Left lung (tissue), 10 donors: ENCODE data around the gene HEATR3. TPM values are rescaled to one million over a fixed set of nuclear protein-coding genes. Genes with fewer than 3 reads are reported as not detected.

Source experiments
- ATAC-seq: fragments of 200-7000 bp; cut with Tn5 transposase; one replicate; pipeline ENCODE4 v1.9.1; 2020; ENCODE audit warnings: moderate library complexity
- DNase-seq, 4 donors: peaks; one replicate each; pipeline ENCODE4 v3.0.0-alpha.2; 2013 to 2020
- H3K27ac ChIP-seq, 2 donors: fragments of 200-600 bp; sonication (generic) in 1 of 2; one replicate each; pipeline versions ENCODE4 v1.5.0 to v1.8.0; 2020 to 2021
- H3K27me3 ChIP-seq, 2 donors: fragments of 200-600 bp; sonication (generic) in 1 of 2; one replicate each; pipeline versions ENCODE4 v1.5.0 to v1.8.0; 2020 to 2021
- H3K36me3 ChIP-seq, 2 donors: fragments of 200-600 bp; sonication (generic) in 1 of 2; one replicate each; pipeline versions ENCODE4 v1.5.0 to v1.8.0; 2020 to 2021
- H3K4me1 ChIP-seq, 2 donors: fragments of 200-600 bp; one replicate each; pipeline ENCODE4 v1.8.0; 2021
- H3K4me3 ChIP-seq, 2 donors: fragments of 200-600 bp; sonication (generic) in 1 of 2; one replicate each; pipeline versions ENCODE4 v1.5.0 to v1.8.0; 2020 to 2021; ENCODE audit warnings: mild to moderate bottlenecking in 1 of 2
- H3K9me3 ChIP-seq, 2 donors: fragments of 200-600 bp; sonication (generic) in 1 of 2; one replicate each; pipeline versions ENCODE4 v1.5.0 to v1.8.0; 2020 to 2021
- CTCF ChIP-seq, 2 donors: fragments of 200-600 bp; sonication (generic) in 1 of 2; IDR thresholded peaks; one replicate each; pipeline versions ENCODE4 v1.5.0 to v1.8.0; 2021; ENCODE audit warnings: antibody characterized with exemption in 2 of 2
- intact Hi-C, 2 donors: fragments of 100-400 bp; cut with DNase I; formaldehyde crosslinking; loops; one replicate each; pipeline versions ENCODE4 v1.11.2 to v1.14.2; 2022
- polyA plus RNA-seq, 6 donors: library from polyadenylated mRNA; unstranded; fragments of 120-200 nt; gene quantifications; one replicate each; pipeline ENCODE4 v1.2.1, GENCODE V29; 2013; ENCODE audit not compliant: insufficient read length in 6 of 6
- total RNA-seq, 2 donors: library from RNA; stranded (reverse); fragmentation: NEBNext Ultra II Directional; extraction: Animal tissue kit (Norgen Biotek cat#: 25700); gene quantifications; one replicate each; pipeline ENCODE4 v1.2.1, GENCODE V29; 2021
- donor health status: DM: no; HTN: yes; CAD: no.
- donor health status: DM: no; HTN: no; CAD: no.

Gene HEATR3
- total and polyA plus RNA-seq, 8 donors = 17.5 to 27.1 (median 18.5) TPM

GRCh38 chr16:50155925-50156324, 90.2 kb downstream of the HEATR3 start:
- H3K27me3 ChIP-seq = no peaks in the 10 kb centered on the region
- ATAC-seq = no peak
- peak overlapping the region; percentile 57 to 85 for H3K27ac ChIP-seq
- H3K4me3 ChIP-seq = peak overlapping the region in 1 of 2 donors; percentile 90
- no peak for TF ChIP-seq CTCF (IDR thresholded peaks at IDR 0.05)
- no peak for DNase-seq
- peaks cover 23 to 57% of the 10 kb centered on the region in 2 donors for H3K4me1 ChIP-seq
- intact Hi-C loops = no loop called here
- H3K36me3 ChIP-seq = no peaks in the 10 kb centered on the region
- H3K9me3 ChIP-seq = no peaks in the 10 kb centered on the region

Other genes with a start within 250 kb of the HEATR3 start
- 1 to 10 TPM; 7.8 to 8.2 TPM for gene ZNF423, start 209.9 kb upstream of the HEATR3 start, total RNA-seq
- gene ZNF423, start 209.9 kb upstream of the HEATR3 start, polyA plus RNA-seq = 10 to 100 TPM; 24.0 to 30.5 (median 28.0) TPM
- 10 to 100 TPM; 22.2 to 28.7 TPM for gene CNEP1R1, start 40.7 kb upstream of the HEATR3 start, total RNA-seq
- 10 to 100 TPM; 32.1 to 44.3 (median 37.9) TPM for gene CNEP1R1, start 40.7 kb upstream of the HEATR3 start, polyA plus RNA-seq
- gene TENT4B, start 87.3 kb downstream of the HEATR3 start, total RNA-seq = 10 to 100 TPM; 14.8 to 14.9 TPM
- gene TENT4B, start 87.3 kb downstream of the HEATR3 start, polyA plus RNA-seq = 10 to 100 TPM; 15.4 to 19.0 (median 16.5) TPM
- 100 to 1,000 TPM in 1 of 2 donors, 10 to 100 TPM in 1; 77.6 to 116 TPM for gene ADCY7, start 200.6 kb downstream of the HEATR3 start, total RNA-seq
- gene ADCY7, start 200.6 kb downstream of the HEATR3 start, polyA plus RNA-seq = 10 to 100 TPM; 23.5 to 37.4 (median 26.5) TPM